ENCODE measurements around the gene CACNA1C.
"Not testable (repeated sequence)": the region's sequence is repeated elsewhere in the genome, so short reads cannot be mapped to it uniquely, and the experiment has no call there.

CACNA1C gene

GRCh38 chr12:2677142-2677880 lies 624.5 kb downstream of the CACNA1C start:
- no peaks in the 10 kb centered on the region for H3K9me3 ChIP-seq (ENCODE audit: low read length)
- H3K36me3 ChIP-seq (ENCODE audit: insufficient read depth, low read length) = no peaks in the 10 kb centered on the region
- H3K27me3 ChIP-seq (ENCODE audit: insufficient read depth, low read length) = peaks cover 3% of the 10 kb centered on the region
- H3K4me3 ChIP-seq (ENCODE audit: low read length) = no peak overlapping the region
- H3K4me1 ChIP-seq (ENCODE audit: insufficient read depth, low read length) = no peaks in the 10 kb centered on the region
- no peak overlapping the region for H2AFZ ChIP-seq (ENCODE audit: low read depth, low read length)

DNA sequence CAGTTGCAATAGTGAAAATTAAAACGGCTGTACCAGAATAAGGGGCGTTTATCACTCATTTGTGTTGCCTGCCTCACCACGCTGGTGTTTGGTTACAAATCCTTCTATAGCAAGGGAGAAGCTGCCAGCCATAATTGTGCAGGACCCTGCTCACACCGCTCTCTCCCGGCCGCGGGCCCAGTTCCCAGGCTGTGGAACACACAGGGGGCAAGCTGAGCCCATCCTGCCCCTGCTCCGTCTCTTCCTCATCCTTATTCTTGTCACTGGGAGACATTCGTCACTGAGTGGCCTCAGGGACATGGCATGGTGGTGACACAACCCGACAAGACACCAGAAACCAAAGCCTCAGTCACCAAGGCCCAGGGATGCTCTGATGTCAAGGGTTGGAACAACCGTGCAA lies 625.6 kb downstream of the CACNA1C start:
- H3K27me3 ChIP-seq (ENCODE audit: insufficient read depth, low read length) = peaks cover 3% of the 10 kb centered on the region
- H3K4me3 ChIP-seq (ENCODE audit: low read length) = no peak overlapping the region
- H3K9me3 ChIP-seq (ENCODE audit: low read length) = no peaks in the 10 kb centered on the region
- no peak overlapping the region for H2AFZ ChIP-seq (ENCODE audit: low read depth, low read length)
- no peaks in the 10 kb centered on the region for H3K4me1 ChIP-seq (ENCODE audit: insufficient read depth, low read length)
- H3K36me3 ChIP-seq (ENCODE audit: insufficient read depth, low read length) = no peaks in the 10 kb centered on the region

- Histone ChIP-seq H3K4me3 (ENCODE audit: low read length) (no peak overlapping the region), H3K36me3 (ENCODE audit: insufficient read depth, low read length) (no peaks in the 10 kb centered on the region), H3K27me3 (ENCODE audit: insufficient read depth, low read length) (peaks cover 3% of the 10 kb centered on the region), H2AFZ (ENCODE audit: low read depth, low read length) (no peak overlapping the region), H3K4me1 (ENCODE audit: insufficient read depth, low read length) (no peaks in the 10 kb centered on the region), H3K9me3 (ENCODE audit: low read length) (no peaks in the 10 kb centered on the region)
Measured at GRCh38 chr12:2679068-2679815, 626.5 kb downstream of the CACNA1C start.

DNA sequence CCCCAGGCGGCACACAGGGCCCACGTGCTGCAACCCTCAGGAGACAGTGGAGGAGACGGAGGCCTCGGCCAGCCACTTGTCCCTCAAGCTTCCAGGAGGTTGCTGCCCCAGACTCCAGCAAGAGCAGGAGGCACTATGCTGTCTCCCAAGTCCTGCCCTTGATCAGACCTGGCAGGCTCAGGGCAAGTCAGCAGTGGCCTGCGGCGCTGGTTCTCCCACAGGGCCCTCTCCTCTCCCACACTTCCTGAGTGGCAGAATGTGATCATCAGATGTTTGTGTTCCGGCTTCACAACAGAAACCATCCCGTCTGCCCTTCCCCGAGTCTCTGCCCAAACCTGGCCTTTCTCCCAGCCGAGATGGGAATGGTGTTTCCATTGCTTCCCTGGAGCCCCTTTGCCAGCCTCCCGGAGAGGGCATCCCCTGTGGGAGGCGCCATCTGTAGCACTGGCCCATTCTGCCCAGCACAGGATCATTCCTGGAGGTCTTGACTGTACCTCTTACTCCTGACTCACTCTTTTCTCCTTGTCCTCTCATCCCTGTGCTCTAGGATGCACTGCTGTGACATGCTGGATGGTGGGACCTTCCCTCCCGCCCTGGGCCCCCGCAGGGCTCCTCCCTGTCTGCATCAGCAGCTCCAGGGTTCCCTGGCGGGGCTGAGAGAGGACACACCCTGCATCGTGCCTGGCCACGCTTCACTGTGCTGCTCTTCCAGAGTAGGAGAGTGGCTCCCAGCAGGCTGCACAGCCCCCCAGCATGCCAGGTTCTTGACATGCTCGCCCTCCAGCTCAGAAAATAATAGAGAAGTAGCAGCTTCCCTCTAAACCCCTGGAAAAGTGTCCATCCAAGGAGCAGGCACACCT lies 627.3 kb downstream of the CACNA1C start:
- no peak overlapping the region for H2AFZ ChIP-seq (ENCODE audit: low read depth, low read length)
- no peaks in the 10 kb centered on the region for H3K9me3 ChIP-seq (ENCODE audit: low read length)
- peaks cover 5% of the 10 kb centered on the region for H3K27me3 ChIP-seq (ENCODE audit: insufficient read depth, low read length)
- H3K4me3 ChIP-seq (ENCODE audit: low read length) = no peak overlapping the region
- no peaks in the 10 kb centered on the region for H3K4me1 ChIP-seq (ENCODE audit: insufficient read depth, low read length)
- no peaks in the 10 kb centered on the region for H3K36me3 ChIP-seq (ENCODE audit: insufficient read depth, low read length)

GRCh38 chr12:2680676-2681039 lies 627.9 kb downstream of the CACNA1C start:
- H3K36me3 ChIP-seq (ENCODE audit: insufficient read depth, low read length) = no peaks in the 10 kb centered on the region
- no peaks in the 10 kb centered on the region for H3K9me3 ChIP-seq (ENCODE audit: low read length)
- H3K27me3 ChIP-seq (ENCODE audit: insufficient read depth, low read length) = peaks cover 5% of the 10 kb centered on the region
- no peak overlapping the region for H2AFZ ChIP-seq (ENCODE audit: low read depth, low read length)
- H3K4me3 ChIP-seq (ENCODE audit: low read length) = no peak overlapping the region
- H3K4me1 ChIP-seq (ENCODE audit: insufficient read depth, low read length) = no peaks in the 10 kb centered on the region

DNA sequence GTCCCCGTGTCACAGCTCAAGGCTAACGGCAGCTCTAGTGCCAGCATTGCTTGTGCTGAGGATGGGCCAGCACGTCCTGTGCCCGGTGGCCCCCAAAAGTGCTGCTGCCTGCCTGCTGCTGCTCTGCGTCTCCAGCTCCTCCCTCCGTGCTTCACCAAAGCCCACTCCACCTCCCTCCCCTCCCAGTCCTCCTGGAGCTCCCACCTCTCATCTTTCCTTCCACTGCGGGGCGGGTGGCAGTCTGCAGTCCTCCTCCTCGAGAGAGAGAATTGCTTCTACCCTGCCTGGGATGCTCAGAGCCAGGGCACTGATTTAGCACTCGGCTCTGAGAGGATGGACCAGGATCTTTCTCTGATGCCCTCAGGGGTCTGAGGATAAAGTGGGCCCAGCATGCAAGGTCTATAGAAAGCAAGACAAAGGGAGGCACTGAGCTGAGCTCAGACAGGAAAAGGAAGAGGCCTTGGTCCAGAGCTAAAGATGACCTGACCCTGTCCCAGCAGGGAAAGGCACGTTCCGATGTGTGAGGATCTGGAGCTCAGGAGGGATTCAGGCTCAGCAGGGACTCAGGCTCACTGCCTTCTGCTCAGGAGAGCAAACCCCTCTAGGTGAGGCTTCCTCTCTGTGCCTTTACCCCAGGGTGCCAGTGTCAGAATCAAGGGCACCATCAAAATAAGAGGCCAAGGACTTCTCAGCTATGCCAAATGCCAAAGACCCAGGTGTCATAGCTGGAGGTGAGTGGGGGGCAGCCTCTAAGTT lies 628.8 kb downstream of the CACNA1C start:
- no peaks in the 10 kb centered on the region for H3K36me3 ChIP-seq (ENCODE audit: insufficient read depth, low read length)
- no peaks in the 10 kb centered on the region for H3K4me1 ChIP-seq (ENCODE audit: insufficient read depth, low read length)
- no peak overlapping the region for H3K4me3 ChIP-seq (ENCODE audit: low read length)
- H2AFZ ChIP-seq (ENCODE audit: low read depth, low read length) = no peak overlapping the region
- peaks cover 10% of the 10 kb centered on the region for H3K27me3 ChIP-seq (ENCODE audit: insufficient read depth, low read length)
- H3K9me3 ChIP-seq (ENCODE audit: low read length) = no peaks in the 10 kb centered on the region

DNA sequence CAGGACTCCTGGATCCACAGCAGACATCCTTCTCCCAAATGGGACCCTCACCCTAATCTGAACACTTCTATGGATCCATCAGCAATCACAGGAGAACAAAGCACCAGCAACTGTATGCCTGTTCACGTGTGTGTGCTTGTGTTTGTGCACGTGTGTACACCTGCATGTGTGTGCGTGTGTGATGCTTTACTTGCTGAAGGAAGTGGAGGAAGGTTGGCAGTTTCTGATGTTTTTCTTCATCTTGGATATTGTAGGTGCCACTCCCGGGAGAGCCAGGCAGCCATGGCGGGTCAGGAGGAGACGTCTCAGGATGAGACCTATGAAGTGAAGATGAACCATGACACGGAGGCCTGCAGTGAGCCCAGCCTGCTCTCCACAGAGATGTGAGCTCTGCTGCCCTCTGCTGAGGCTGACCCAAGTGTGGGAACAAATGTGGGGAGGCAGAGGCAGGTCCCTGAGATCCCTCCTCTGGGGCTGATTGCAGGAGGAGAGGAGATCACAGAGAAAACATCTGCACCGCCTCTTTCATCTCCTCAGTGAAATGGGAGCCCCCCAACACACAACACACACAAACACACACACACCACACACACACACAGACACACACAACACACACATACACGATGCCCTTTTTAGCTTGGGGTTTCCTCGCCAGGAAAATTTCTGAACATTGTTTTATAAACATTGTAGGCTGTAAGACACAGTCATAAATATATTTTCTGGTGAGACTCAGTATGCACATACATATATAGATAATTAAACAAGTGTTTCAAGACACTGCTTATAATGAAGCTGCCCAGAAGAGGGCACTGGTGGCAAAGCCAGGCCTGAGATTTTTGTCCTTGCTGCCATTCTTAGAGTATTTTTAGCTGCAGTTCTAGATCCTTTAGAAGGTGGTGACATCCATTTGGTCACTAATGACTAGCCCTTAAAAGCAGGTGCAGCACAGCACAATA lies 629.8 kb downstream of the CACNA1C start:
- no peaks in the 10 kb centered on the region for H3K36me3 ChIP-seq (ENCODE audit: insufficient read depth, low read length)
- H3K4me1 ChIP-seq (ENCODE audit: insufficient read depth, low read length) = no peaks in the 10 kb centered on the region
- no peak overlapping the region for H2AFZ ChIP-seq (ENCODE audit: low read depth, low read length)
- no peak overlapping the region for H3K4me3 ChIP-seq (ENCODE audit: low read length)
- peaks cover 7% of the 10 kb centered on the region for H3K27me3 ChIP-seq (ENCODE audit: insufficient read depth, low read length)
- no peaks in the 10 kb centered on the region for H3K9me3 ChIP-seq (ENCODE audit: low read length)

GRCh38 chr12:2683283-2684025 lies 630.7 kb downstream of the CACNA1C start:
- Histone ChIP-seq H2AFZ (ENCODE audit: low read depth, low read length) (no peak overlapping the region), H3K36me3 (ENCODE audit: insufficient read depth, low read length) (no peaks in the 10 kb centered on the region), H3K9me3 (ENCODE audit: low read length) (no peaks in the 10 kb centered on the region), H3K27me3 (ENCODE audit: insufficient read depth, low read length) (peaks cover 8% of the 10 kb centered on the region), H3K4me1 (ENCODE audit: insufficient read depth, low read length) (no peaks in the 10 kb centered on the region), H3K4me3 (ENCODE audit: low read length) (no peak overlapping the region)

- H3K27me3 ChIP-seq (ENCODE audit: insufficient read depth, low read length) = peaks cover 14% of the 10 kb centered on the region
- not testable (repeated sequence) for H3K4me1 ChIP-seq (ENCODE audit: insufficient read depth, low read length); H3K36me3 ChIP-seq (ENCODE audit: insufficient read depth, low read length); H3K9me3 ChIP-seq (ENCODE audit: low read length); H3K4me3 ChIP-seq (ENCODE audit: low read length); H2AFZ ChIP-seq (ENCODE audit: low read depth, low read length)
Measured at GRCh38 chr12:2684026-2684325, 631.2 kb downstream of the CACNA1C start.

- not testable (repeated sequence) for H3K4me1 ChIP-seq (ENCODE audit: insufficient read depth, low read length); H3K9me3 ChIP-seq (ENCODE audit: low read length); H3K36me3 ChIP-seq (ENCODE audit: insufficient read depth, low read length); H2AFZ ChIP-seq (ENCODE audit: low read depth, low read length); H3K4me3 ChIP-seq (ENCODE audit: low read length)
- H3K27me3 ChIP-seq (ENCODE audit: insufficient read depth, low read length) = peaks cover 31% of the 10 kb centered on the region
Measured at GRCh38 chr12:2685620-2686279, 633.0 kb downstream of the CACNA1C start.

- peaks cover 36% of the 10 kb centered on the region for H3K27me3 ChIP-seq (ENCODE audit: insufficient read depth, low read length)
- H3K4me1 ChIP-seq (ENCODE audit: insufficient read depth, low read length) = no peaks in the 10 kb centered on the region
- no peak overlapping the region for H2AFZ ChIP-seq (ENCODE audit: low read depth, low read length)
- no peaks in the 10 kb centered on the region for H3K36me3 ChIP-seq (ENCODE audit: insufficient read depth, low read length)
- H3K4me3 ChIP-seq (ENCODE audit: low read length) = no peak overlapping the region
- peaks cover 3% of the 10 kb centered on the region for H3K9me3 ChIP-seq (ENCODE audit: low read length)
Measured at GRCh38 chr12:2686280-2686646, 633.5 kb downstream of the CACNA1C start.

Measured in neuron (in vitro differentiated cells).